ENCODE measurements around the gene CACNA1S.

CACNA1S gene

GRCh38 chr1:201156346-201156745 lies 44.1 kb upstream of the CACNA1S start:
- Histone ChIP-seq H3K9me3 (ENCODE audit: insufficient read depth, low read length) (no peaks in the 10 kb centered on the region), H3K4me3 (ENCODE audit: insufficient read depth, low read length, poor library complexity, severe bottlenecking) (no peak overlapping the region), H3K36me3 (ENCODE audit: low read length) (no peaks in the 10 kb centered on the region), H3F3A (ENCODE audit: insufficient read depth) (no peaks in the 10 kb centered on the region), H3K27me3 (ENCODE audit: low read length) (no peaks in the 10 kb centered on the region), H3K9me2 (replicated peaks; ENCODE audit: insufficient read depth, low read length) (no peaks in the 10 kb centered on the region), H3K79me2 (ENCODE audit: insufficient read depth, low read length) (no peaks in the 10 kb centered on the region), H4K20me1 (ENCODE audit: low read depth, low read length) (no peaks in the 10 kb centered on the region), H3K4me2 (ENCODE audit: low read depth, low read length, poor library complexity, severe bottlenecking) (no peak overlapping the region), H3K9ac (ENCODE audit: low read length) (no peak overlapping the region), H2AFZ (ENCODE audit: low read depth, low read length, severe bottlenecking) (no peak overlapping the region), H3K27ac (ENCODE audit: low read depth, low read length) (no peak overlapping the region)
- no peak for TF ChIP-seq EZH2phosphoT487 (conservative IDR thresholded peaks at IDR 0.05; ENCODE audit: low read length)
- TF ChIP-seq CTCF (IDR thresholded peaks at IDR 0.05; ENCODE audit: insufficient read depth, low read length, poor library complexity, severe bottlenecking): no peak

GRCh38 chr1:201155354-201155753 lies 43.1 kb upstream of the CACNA1S start:
- H3K4me3 ChIP-seq (ENCODE audit: insufficient read depth, low read length, poor library complexity, severe bottlenecking): no peak overlapping the region

GRCh38 chr1:201154389-201155165 lies 42.4 kb upstream of the CACNA1S start, which contains the start of gene TMEM9:
Gene TMEM9, minus strand, starts transcription at chr1:201154474. Its CDS starts 551 bp downstream, at chr1:201153923.
- H2AFZ ChIP-seq (ENCODE audit: low read depth, low read length, severe bottlenecking): peak within 1 kb of the TSS; percentile 87
- no peaks in the 10 kb centered on the region for H3K79me2 ChIP-seq (ENCODE audit: insufficient read depth, low read length)
- no peak for TF ChIP-seq EZH2phosphoT487 (conservative IDR thresholded peaks at IDR 0.05; ENCODE audit: low read length)

More at GRCh38 chr1:201155354-201155753, 43.1 kb upstream of the CACNA1S start:
- no peak overlapping the region for H2AFZ ChIP-seq (ENCODE audit: low read depth, low read length, severe bottlenecking)
- no peaks in the 10 kb centered on the region for H4K20me1 ChIP-seq (ENCODE audit: low read depth, low read length)
- no peak overlapping the region for H3K27ac ChIP-seq (ENCODE audit: low read depth, low read length)
- H3K9ac ChIP-seq (ENCODE audit: low read length): no peak overlapping the region
- no peaks in the 10 kb centered on the region for H3K36me3 ChIP-seq (ENCODE audit: low read length)
- H3K9me3 ChIP-seq (ENCODE audit: insufficient read depth, low read length): no peaks in the 10 kb centered on the region
- no peaks in the 10 kb centered on the region for H3K79me2 ChIP-seq (ENCODE audit: insufficient read depth, low read length)
- TF ChIP-seq CTCF (IDR thresholded peaks at IDR 0.05; ENCODE audit: insufficient read depth, low read length, poor library complexity, severe bottlenecking): no peak
- TF ChIP-seq EZH2phosphoT487 (conservative IDR thresholded peaks at IDR 0.05; ENCODE audit: low read length): no peak
- no peaks in the 10 kb centered on the region for H3F3A ChIP-seq (ENCODE audit: insufficient read depth)
- H3K9me2 ChIP-seq (replicated peaks; ENCODE audit: insufficient read depth, low read length): no peaks in the 10 kb centered on the region
- H3K4me2 ChIP-seq (ENCODE audit: low read depth, low read length, poor library complexity, severe bottlenecking): no peak overlapping the region
- no peaks in the 10 kb centered on the region for H3K27me3 ChIP-seq (ENCODE audit: low read length)

More at GRCh38 chr1:201154389-201155165, 42.4 kb upstream of the CACNA1S start, which contains the start of gene TMEM9:
- Histone ChIP-seq H3K9ac (ENCODE audit: low read length) (peak within 1 kb of the TSS; percentile 67), H3K27me3 (ENCODE audit: low read length) (no peaks in the 10 kb centered on the region), H3K4me2 (ENCODE audit: low read depth, low read length, poor library complexity, severe bottlenecking) (peak within 1 kb of the TSS; percentile 72), H3K9me2 (replicated peaks; ENCODE audit: insufficient read depth, low read length) (no peaks in the 10 kb centered on the region), H3F3A (ENCODE audit: insufficient read depth) (no peaks in the 10 kb centered on the region), H3K9me3 (ENCODE audit: insufficient read depth, low read length) (no peaks in the 10 kb centered on the region), H4K20me1 (ENCODE audit: low read depth, low read length) (no peaks in the 10 kb centered on the region), H3K36me3 (ENCODE audit: low read length) (no peaks in the 10 kb centered on the region), H3K27ac (ENCODE audit: low read depth, low read length) (no peak within 1 kb of the TSS), H3K4me3 (ENCODE audit: insufficient read depth, low read length, poor library complexity, severe bottlenecking) (peak within 1 kb of the TSS; percentile 73)
